ENCODE measurements around the gene MRPL39. TPM values are rescaled to one million over a fixed set of nuclear protein-coding genes. Genes with fewer than 3 reads are reported as not detected.

MRPL39 gene
- total and polyA plus RNA-seq, 2 donors from 2014 or later = 24.1 to 52.7 TPM

- no peak for TF ChIP-seq CTCF (IDR thresholded peaks at IDR 0.05; ENCODE audit: borderline replicate concordance, extremely low read depth, insufficient read depth)
- intact Hi-C loops (cut with DNase I) = no loop called here
Measured at GRCh38 chr21:25582888-25583287, 24.4 kb downstream of the MRPL39 start.

GRCh38 chr21:25582164-25582790 lies 25.0 kb downstream of the MRPL39 start:
- Histone ChIP-seq H3K9ac (ENCODE audit: low read length in 3 of 3) (no peak overlapping the region), H3K9me3 (ENCODE audit: control insufficient read depth in 2 of 3, insufficient read depth in 1 of 3, low read length in 3 of 3) (no peaks in the 10 kb centered on the region), H3K4me1 (ENCODE audit: control insufficient read depth in 2 of 3, insufficient read depth in 2 of 3, low read depth in 1 of 3, low read length in 3 of 3) (no peaks in the 10 kb centered on the region), H3K27me3 (ENCODE audit: control insufficient read depth, insufficient read depth, low read length) (no peaks in the 10 kb centered on the region), H3K4me3 (ENCODE audit: low read length in 3 of 3) (no peak overlapping the region), H3K27ac (ENCODE audit: low read depth in 2 of 2, low read length in 2 of 2) (no peak overlapping the region), H3K36me3 (ENCODE audit: control insufficient read depth in 2 of 3, insufficient read depth in 3 of 3, low read length in 3 of 3) (peaks cover 0 to 7% (median 4%) of the 10 kb centered on the region in 3 donors)
- no peak for TF ChIP-seq CTCF (IDR thresholded peaks at IDR 0.05; ENCODE audit: borderline replicate concordance, extremely low read depth, insufficient read depth)
- intact Hi-C loops (cut with DNase I) = no loop called here
- no peak for FAIRE-seq
- no peak for DNase-seq

More at GRCh38 chr21:25582888-25583287, 24.4 kb downstream of the MRPL39 start:
- no peak overlapping the region for H3K4me3 ChIP-seq (ENCODE audit: low read length in 3 of 3)
- no peaks in the 10 kb centered on the region for H3K27me3 ChIP-seq (ENCODE audit: control insufficient read depth, insufficient read depth, low read length)
- FAIRE-seq (no peak), DNase-seq (no peak)
- H3K9me3 ChIP-seq (ENCODE audit: control insufficient read depth in 2 of 3, insufficient read depth in 1 of 3, low read length in 3 of 3) = no peaks in the 10 kb centered on the region
- H3K36me3 ChIP-seq (ENCODE audit: control insufficient read depth in 2 of 3, insufficient read depth in 3 of 3, low read length in 3 of 3) = peaks cover 0 to 7% (median 6%) of the 10 kb centered on the region in 3 donors
- no peaks in the 10 kb centered on the region for H3K4me1 ChIP-seq (ENCODE audit: control insufficient read depth in 2 of 3, insufficient read depth in 2 of 3, low read depth in 1 of 3, low read length in 3 of 3)
- no peak overlapping the region for H3K9ac ChIP-seq (ENCODE audit: low read length in 3 of 3)
- H3K27ac ChIP-seq (ENCODE audit: low read depth in 2 of 2, low read length in 2 of 2) = no peak overlapping the region

GRCh38 chr21:25581582-25581981 lies 25.7 kb downstream of the MRPL39 start:
- Histone ChIP-seq H3K4me1 (ENCODE audit: control insufficient read depth in 2 of 3, insufficient read depth in 2 of 3, low read depth in 1 of 3, low read length in 3 of 3) (no peaks in the 10 kb centered on the region), H3K9ac (ENCODE audit: low read length in 3 of 3) (no peak overlapping the region), H3K9me3 (ENCODE audit: control insufficient read depth in 2 of 3, insufficient read depth in 1 of 3, low read length in 3 of 3) (no peaks in the 10 kb centered on the region), H3K27me3 (ENCODE audit: control insufficient read depth, insufficient read depth, low read length) (no peaks in the 10 kb centered on the region), H3K36me3 (ENCODE audit: control insufficient read depth in 2 of 3, insufficient read depth in 3 of 3, low read length in 3 of 3) (peaks cover 0 to 6% (median under 1%) of the 10 kb centered on the region in 3 donors), H3K4me3 (ENCODE audit: low read length in 3 of 3) (no peak overlapping the region), H3K27ac (ENCODE audit: low read depth in 2 of 2, low read length in 2 of 2) (no peak overlapping the region)
- intact Hi-C loops (cut with DNase I) = no loop called here
- no peak for DNase-seq
- no peak for TF ChIP-seq CTCF (IDR thresholded peaks at IDR 0.05; ENCODE audit: borderline replicate concordance, extremely low read depth, insufficient read depth)
- no peak for FAIRE-seq

GRCh38 chr21:25580912-25581260 lies 26.4 kb downstream of the MRPL39 start:
- H3K4me1 ChIP-seq (ENCODE audit: control insufficient read depth in 2 of 3, insufficient read depth in 2 of 3, low read depth in 1 of 3, low read length in 3 of 3) = no peaks in the 10 kb centered on the region
- no peak for TF ChIP-seq CTCF (IDR thresholded peaks at IDR 0.05; ENCODE audit: borderline replicate concordance, extremely low read depth, insufficient read depth)
- H3K27ac ChIP-seq (ENCODE audit: low read depth in 2 of 2, low read length in 2 of 2) = no peak overlapping the region
- no peak overlapping the region for H3K4me3 ChIP-seq (ENCODE audit: low read length in 3 of 3)
- no peaks in the 10 kb centered on the region for H3K27me3 ChIP-seq (ENCODE audit: control insufficient read depth, insufficient read depth, low read length)
- H3K9ac ChIP-seq (ENCODE audit: low read length in 3 of 3) = no peak overlapping the region
- H3K9me3 ChIP-seq (ENCODE audit: control insufficient read depth in 2 of 3, insufficient read depth in 1 of 3, low read length in 3 of 3) = no peaks in the 10 kb centered on the region
- no peak for FAIRE-seq
- peaks cover 0 to 3% (median 0%) of the 10 kb centered on the region in 3 donors for H3K36me3 ChIP-seq (ENCODE audit: control insufficient read depth in 2 of 3, insufficient read depth in 3 of 3, low read length in 3 of 3)
- intact Hi-C loops (cut with DNase I) = no loop called here
- DNase-seq = no peak
